Fibroblast of villous mesenchyme (primary cell): ENCODE results near the gene ADGRA3. TPM values are rescaled to one million over a fixed set of nuclear protein-coding genes. Genes with fewer than 3 reads are reported as not detected.

Experiments
- DNase-seq: peaks from one replicate; pipeline ENCODE4 v3.0.0-alpha.2; 2010; ENCODE audit warnings: low read depth
- H3K4me3 ChIP-seq: 2 replicates; pipeline ENCODE4 v1.5.1; 2011; ENCODE audit warnings: low read depth, mild to moderate bottlenecking, low read length
- CTCF ChIP-seq: IDR thresholded peaks from 2 replicates; pipeline ENCODE4 v1.5.1; 2012; ENCODE audit warnings: low read depth, mild to moderate bottlenecking, low read length; ENCODE audit not compliant: insufficient read depth
- total RNA-seq: library from RNA; depleted of rRNA; stranded (reverse); fragments of >200 nt; gene quantifications from 2 replicates; pipeline ENCODE4 v1.2.3, GENCODE V29; 2012

The ADGRA3 gene
- total RNA-seq, 1 donor: 25.9 TPM

DNA sequence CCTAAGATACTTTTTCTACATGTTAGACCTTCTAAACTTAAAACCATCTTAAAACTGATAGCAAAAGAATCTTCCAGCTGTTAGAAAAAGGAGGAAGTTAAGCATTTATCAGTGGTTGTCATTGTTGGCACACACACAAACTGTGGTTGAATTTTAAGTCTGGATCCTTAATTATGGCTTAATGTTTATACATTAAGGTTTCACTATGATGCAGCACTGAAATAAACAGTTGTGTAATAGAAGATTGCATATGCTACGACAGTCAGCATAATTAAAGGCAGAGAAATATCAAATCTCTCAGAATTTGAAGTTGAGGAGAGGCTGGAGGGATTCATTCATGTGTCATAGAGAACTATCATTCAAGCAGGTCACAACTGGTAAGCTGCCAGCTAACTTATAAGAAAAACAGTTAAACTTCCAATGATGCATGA, 32.3 kb downstream of the ADGRA3 start:
- TF ChIP-seq CTCF: no peak
- H3K4me3 ChIP-seq: no peak overlapping the region
- DNase-seq: peak; percentile 95

DNA sequence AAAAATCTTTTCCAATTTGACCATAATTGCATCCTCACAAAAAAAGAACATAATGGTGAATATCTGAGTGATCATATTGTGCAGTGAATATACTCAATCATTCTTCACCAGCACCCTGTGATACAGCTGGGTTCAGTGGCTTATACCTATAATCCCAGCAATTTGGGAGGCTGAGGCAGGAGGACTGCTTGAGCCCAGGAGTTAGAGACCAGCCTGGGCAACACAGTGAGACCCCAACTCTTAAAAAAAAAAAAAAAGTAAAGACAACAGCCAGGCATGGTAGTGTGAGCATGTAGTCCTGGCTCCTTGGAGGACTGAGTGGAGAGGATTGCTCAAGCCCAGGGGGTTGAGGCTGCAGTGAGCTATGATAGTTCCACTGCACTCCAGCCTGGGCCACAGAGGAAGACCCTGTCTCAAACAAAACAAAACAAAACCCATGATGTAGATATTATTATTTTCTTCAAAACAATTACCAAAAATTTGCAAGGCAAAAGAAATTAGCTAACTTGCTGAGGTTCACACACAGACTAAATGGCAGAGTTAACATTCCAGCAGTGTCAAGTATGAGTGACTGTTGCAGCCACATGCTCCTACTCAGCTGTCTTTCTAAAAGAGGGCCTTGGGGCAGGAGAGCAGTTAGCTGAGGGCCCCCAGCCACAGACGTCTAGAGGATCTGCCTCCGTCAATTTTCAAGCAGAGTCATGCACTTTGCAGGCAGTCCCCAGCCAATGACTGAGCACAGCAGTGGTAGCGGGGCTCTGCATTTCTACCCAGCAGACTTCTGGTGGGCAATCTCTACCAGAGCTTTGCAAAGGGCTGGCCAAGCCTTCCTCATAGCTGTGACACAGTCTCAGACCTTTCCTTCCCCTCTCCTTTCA, 33.4 kb downstream of the ADGRA3 start:
- TF ChIP-seq CTCF: no peak
- no peak overlapping the region for H3K4me3 ChIP-seq
- DNase-seq: no peak

DNA sequence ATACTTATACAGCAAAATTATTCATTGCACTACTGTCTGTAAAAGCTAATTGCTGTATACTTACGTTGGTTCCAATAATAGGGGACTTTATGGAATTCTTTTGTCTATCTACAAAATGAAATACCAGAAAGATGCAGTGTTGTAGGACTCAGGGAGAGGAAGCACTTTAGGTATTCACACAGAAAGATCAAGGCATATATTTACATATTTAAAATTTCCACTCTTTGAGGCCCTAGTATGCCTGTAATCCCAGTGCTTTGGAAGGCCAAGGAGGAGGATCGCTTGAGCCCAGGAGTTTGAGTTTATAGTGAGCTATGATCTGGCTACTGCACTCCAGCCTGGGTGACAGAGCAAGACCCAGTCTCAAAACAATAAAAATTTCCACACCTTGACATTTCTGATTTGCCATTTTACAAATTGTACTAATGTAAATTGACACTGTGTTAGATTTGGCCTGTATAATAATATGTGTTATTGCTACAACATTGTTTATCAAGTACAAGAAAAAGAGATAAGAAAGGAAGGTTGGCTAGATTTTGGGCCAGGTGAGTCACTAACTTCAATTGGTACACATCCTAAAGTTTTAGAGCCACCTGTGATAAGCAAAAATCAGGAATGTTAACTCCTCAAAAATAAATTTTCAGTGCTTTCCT, 35.1 kb downstream of the ADGRA3 start:
- no peak overlapping the region for H3K4me3 ChIP-seq
- TF ChIP-seq CTCF: no peak
- DNase-seq: no peak

DNA sequence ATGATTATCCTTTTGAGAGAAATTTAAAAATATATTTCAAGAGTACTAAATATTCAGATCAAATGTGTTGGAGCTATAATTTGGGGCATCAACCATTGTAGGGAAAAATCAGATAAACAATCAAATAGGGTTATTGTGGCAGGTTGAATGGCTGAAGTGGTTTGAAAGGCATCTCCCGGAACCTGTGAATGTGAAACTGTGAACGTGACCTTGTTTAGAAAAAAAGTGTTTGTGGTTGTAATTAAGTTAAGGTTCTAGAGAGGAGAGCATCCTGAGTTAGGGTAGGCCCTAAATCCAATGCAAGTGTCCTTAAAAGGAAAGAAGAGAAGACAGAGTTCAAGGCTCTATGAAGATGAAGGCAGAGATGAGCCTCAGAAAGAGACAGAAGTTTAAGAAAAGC, 37.4 kb downstream of the ADGRA3 start:
- no peak overlapping the region for H3K4me3 ChIP-seq
- no peak for DNase-seq
- TF ChIP-seq CTCF: no peak

- no peak for DNase-seq
- no peak overlapping the region for H3K4me3 ChIP-seq
- no peak for TF ChIP-seq CTCF
Measured at GRCh38 chr4:22477813-22478182, 38.1 kb downstream of the ADGRA3 start.

- peak; percentile 55 for DNase-seq
- H3K4me3 ChIP-seq: no peak overlapping the region
- TF ChIP-seq CTCF: no peak
Measured at GRCh38 chr4:22477136-22477812, 38.6 kb downstream of the ADGRA3 start.
